ENCODE results near the gene LRP1. TPM values are rescaled to one million over a fixed set of nuclear protein-coding genes. Genes with fewer than 3 reads are reported as not detected.
A peak's percentile ranks its signal among the peaks of the same experiment; 100 is the strongest.

Gene LRP1
- total and polyA plus RNA-seq, 2 of the 4 experiments (the other 2 are of a cell fraction) = 73.1 to 142 TPM

DNA sequence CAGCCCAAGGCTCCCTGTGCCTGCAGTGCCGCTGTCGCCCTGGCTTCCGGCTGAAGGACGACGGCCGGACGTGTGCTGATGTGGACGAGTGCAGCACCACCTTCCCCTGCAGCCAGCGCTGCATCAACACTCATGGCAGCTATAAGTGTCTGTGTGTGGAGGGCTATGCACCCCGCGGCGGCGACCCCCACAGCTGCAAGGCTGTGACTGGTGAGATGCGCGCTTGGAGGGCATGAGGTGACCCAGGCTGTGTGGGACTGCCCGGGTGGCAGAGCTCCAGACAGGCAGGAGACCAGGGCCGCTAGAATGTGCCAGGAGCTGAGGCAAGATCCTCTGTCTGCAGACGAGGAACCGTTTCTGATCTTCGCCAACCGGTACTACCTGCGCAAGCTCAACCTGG, 68.7 kb downstream of the LRP1 start:
- WGBS, 2 experiments (ENCODE audit: extremely low coverage in 2 of 2, insufficient read length in 1 of 2) = 97% methylated on average over 16 of the region's 22 CpGs; no CpG with 5 or more reads in 1 of the 2 experiments
- Histone ChIP-seq H3K18ac (ENCODE audit: low read depth, low read length) (no peak overlapping the region), H3K9me1 (ENCODE audit: insufficient read depth, low read length) (no peaks in the 10 kb centered on the region), H4K8ac (ENCODE audit: low read depth in 2 of 2, low read length in 2 of 2) (no peak overlapping the region), H3K79me1 (ENCODE audit: low read depth in 1 of 2, low read length in 2 of 2) (peaks cover 12 to 14% of the 10 kb centered on the region in 2 experiments), H3K9me3 (ENCODE audit: control insufficient read depth, insufficient read depth, low read length) (no peaks in the 10 kb centered on the region), H2BK120ac (ENCODE audit: low read depth, low read length) (no peak overlapping the region), H2AK5ac (ENCODE audit: low read depth, low read length) (no peak overlapping the region), H3K14ac (replicated peaks; ENCODE audit: low read depth, low read length) (no peak overlapping the region), H3K27me3 (ENCODE audit: control insufficient read depth, insufficient read depth, low read length) (no peaks in the 10 kb centered on the region), H4K91ac (ENCODE audit: insufficient read depth, low read depth, low read length) (no peak overlapping the region), H2AK9ac (replicated peaks; ENCODE audit: low read depth, low read length, poor library complexity) (no peak overlapping the region), H2BK5ac (ENCODE audit: low read depth, low read length, poor library complexity, severe bottlenecking) (no peak overlapping the region), H3K56ac (ENCODE audit: extremely low read depth, insufficient read depth, low read length) (no peak overlapping the region), H3K4me1 (ENCODE audit: control insufficient read depth, insufficient read depth, low read length) (no peaks in the 10 kb centered on the region), H4K20me1 (ENCODE audit: insufficient read depth, low read length) (peaks cover 8% of the 10 kb centered on the region; the same call in 1 of the 2 replicates), H3K9ac (ENCODE audit: low read depth, low read length) (no peak overlapping the region), H3K4me3 (ENCODE audit: insufficient read depth, low read depth, low read length) (no peak overlapping the region), H2BK20ac (ENCODE audit: low read depth, low read length) (no peak overlapping the region), H3K27ac (ENCODE audit: insufficient read depth, low read length) (no peak overlapping the region), H3K23ac (ENCODE audit: low read depth, low read length) (no peak overlapping the region), H3K4ac (ENCODE audit: low read depth, low read length) (no peak overlapping the region), H3K4me2 (ENCODE audit: low read depth, low read length) (no peak overlapping the region), H4K5ac (ENCODE audit: low read depth, low read length) (no peak overlapping the region), H2BK15ac (ENCODE audit: low read depth, low read length) (no peak overlapping the region), H3K36me3 (ENCODE audit: control insufficient read depth, insufficient read depth, low read length) (peaks cover 100% of the 10 kb centered on the region), H2AFZ (replicated peaks; ENCODE audit: low read length, poor library complexity) (peak overlapping the region; percentile 33)
- in situ Hi-C loops (cut with MboI; ENCODE audit: low sequenced_read_pairs) (no loop called here), dilution Hi-C loops (cut with HindIII; ENCODE audit: low sequenced_read_pairs, unreplicated experiment) (no loop called here), intact Hi-C loops (cut with micrococcal nuclease) (no loop called here)
- DNase-seq (no peak), ATAC-seq (ENCODE audit: low read depth) (no peak)
- TF ChIP-seq, protein P1, sequence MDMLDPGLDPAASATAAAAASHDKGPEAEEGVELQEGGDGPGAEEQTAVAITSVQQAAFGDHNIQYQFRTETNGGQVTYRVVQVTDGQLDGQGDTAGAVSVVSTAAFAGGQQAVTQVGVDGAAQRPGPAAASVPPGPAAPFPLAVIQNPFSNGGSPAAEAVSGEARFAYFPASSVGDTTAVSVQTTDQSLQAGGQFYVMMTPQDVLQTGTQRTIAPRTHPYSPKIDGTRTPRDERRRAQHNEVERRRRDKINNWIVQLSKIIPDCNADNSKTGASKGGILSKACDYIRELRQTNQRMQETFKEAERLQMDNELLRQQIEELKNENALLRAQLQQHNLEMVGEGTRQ (IDR thresholded peaks at IDR 0.05; ENCODE audit: low read depth, low read length) = no peak
- TF ChIP-seq POLR2A (IDR thresholded peaks at IDR 0.05; ENCODE audit: low read depth, low read length) = no peak
- TF ChIP-seq FOS (IDR thresholded peaks at IDR 0.05; ENCODE audit: low read depth, low read length) = no peak
- no peak for TF ChIP-seq BHLHE40 (IDR thresholded peaks at IDR 0.05; ENCODE audit: low read depth, low read length)
- no peak for TF ChIP-seq NFE2L2 (IDR thresholded peaks at IDR 0.05; ENCODE audit: low read depth, low read length)
- TF ChIP-seq CEBPB (IDR thresholded peaks at IDR 0.05; ENCODE audit: low read depth, low read length) = no peak
- TF ChIP-seq RFX5 (IDR thresholded peaks at IDR 0.05; ENCODE audit: low read depth, low read length) = no peak
- TF ChIP-seq, protein P2, sequence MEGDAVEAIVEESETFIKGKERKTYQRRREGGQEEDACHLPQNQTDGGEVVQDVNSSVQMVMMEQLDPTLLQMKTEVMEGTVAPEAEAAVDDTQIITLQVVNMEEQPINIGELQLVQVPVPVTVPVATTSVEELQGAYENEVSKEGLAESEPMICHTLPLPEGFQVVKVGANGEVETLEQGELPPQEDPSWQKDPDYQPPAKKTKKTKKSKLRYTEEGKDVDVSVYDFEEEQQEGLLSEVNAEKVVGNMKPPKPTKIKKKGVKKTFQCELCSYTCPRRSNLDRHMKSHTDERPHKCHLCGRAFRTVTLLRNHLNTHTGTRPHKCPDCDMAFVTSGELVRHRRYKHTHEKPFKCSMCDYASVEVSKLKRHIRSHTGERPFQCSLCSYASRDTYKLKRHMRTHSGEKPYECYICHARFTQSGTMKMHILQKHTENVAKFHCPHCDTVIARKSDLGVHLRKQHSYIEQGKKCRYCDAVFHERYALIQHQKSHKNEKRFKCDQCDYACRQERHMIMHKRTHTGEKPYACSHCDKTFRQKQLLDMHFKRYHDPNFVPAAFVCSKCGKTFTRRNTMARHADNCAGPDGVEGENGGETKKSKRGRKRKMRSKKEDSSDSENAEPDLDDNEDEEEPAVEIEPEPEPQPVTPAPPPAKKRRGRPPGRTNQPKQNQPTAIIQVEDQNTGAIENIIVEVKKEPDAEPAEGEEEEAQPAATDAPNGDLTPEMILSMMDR (conservative IDR thresholded peaks at IDR 0.05; ENCODE audit: low read depth, low read length) = no peak
- no peak for TF ChIP-seq RAD21 (IDR thresholded peaks at IDR 0.05; ENCODE audit: low read length)
- TF ChIP-seq CHD1 (IDR thresholded peaks at IDR 0.05; ENCODE audit: low read depth, low read length) = no peak
- ChIA-PET POLR2A (ENCODE audit: unreplicated experiment) (no interaction called here), CTCF (no interaction called here)
- no TSS peak for BruUV-seq (replicated peaks)

Measured in IMR-90 (cell line).